ELF-1 (cell line): Measurements from ENCODE around the gene ARAF.

Experiments used
- DNase-seq: peaks from one replicate; pipeline ENCODE4 v3.0.0-alpha.2; 2016; ENCODE audit warnings: low read depth, low spot score

Gene ARAF

DNA sequence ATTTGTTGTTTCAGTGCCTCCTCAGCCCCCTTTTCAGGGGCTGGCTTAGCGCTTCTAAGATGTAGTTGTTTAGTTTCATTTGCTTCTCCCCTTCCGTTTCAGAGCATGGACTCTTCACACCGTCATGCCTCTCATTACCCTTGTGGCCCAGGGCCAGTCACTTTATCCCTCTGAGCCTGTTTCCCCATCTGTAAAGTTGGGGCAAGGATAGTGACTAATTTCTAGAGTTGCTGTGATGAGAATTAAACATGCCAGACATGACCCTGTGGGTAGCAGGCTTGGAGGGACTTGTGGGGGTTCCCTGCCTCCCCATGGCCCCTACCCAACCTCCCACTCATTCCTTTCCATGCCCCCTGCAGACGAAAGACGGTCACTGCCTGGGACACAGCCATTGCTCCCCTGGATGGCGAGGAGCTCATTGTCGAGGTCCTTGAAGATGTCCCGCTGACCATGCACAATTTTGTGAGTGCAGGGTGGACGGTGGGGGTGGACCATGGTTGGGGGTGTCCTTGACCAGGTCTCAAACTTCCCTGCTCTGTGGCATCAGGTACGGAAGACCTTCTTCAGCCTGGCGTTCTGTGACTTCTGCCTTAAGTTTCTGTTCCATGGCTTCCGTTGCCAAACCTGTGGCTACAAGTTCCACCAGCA lies 3.6 kb downstream of the ARAF start:
- DNase-seq, result no peak

DNA sequence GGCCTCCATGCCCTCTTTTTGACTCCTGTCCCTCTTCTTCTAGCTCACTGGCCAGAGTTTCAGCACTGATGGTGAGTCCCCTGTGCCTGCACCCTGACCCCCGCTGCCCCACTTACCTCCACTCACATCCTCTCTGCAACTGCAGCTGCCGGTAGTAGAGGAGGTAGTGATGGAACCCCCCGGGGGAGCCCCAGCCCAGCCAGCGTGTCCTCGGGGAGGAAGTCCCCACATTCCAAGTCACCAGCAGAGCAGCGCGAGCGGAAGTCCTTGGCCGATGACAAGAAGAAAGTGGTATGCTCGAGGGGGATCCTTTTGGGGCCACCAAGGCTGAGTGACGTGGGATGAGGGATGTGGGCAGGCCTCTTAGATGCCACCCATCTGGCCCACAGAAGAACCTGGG lies 5.8 kb downstream of the ARAF start:
- DNase-seq, result no peak

DNA sequence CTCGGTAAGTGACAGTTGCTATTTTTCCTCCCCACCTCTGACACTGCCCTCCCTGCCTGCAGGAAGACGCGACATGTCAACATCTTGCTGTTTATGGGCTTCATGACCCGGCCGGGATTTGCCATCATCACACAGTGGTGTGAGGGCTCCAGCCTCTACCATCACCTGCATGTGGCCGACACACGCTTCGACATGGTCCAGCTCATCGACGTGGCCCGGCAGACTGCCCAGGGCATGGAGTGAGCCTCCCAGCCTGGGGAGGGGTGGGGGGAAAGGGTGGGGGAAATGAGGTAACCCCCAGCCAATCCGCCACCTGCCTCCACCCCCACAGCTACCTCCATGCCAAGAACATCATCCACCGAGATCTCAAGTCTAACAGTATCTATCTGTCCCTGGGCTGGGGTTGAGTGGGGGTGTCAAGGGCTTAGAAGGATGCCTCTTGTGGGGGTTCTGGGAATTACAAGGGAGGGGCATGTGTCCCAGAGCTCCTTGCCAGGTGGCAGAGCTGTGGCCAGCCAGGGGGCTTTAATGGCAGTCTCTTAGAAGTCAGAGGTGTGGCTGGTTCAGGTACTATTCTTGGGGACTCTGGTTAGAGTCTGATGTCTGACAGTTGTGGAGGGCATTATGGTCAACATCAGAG lies 7.8 kb downstream of the ARAF start:
- peak; percentile 69 for DNase-seq

DNA sequence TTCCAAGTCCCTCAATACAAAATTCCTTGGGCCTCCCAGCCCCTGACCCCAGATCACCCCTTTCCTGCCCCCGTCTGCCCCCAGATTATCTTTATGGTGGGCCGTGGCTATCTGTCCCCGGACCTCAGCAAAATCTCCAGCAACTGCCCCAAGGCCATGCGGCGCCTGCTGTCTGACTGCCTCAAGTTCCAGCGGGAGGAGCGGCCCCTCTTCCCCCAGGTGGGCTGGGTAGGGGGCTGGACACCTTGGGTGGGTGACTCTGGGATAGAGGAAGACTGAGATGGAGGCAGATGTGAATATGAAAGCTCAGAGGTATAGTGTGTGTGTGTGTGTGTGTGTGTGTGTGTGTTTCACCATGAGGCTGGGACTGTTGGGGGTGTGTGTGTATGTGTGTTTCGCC lies 9.8 kb downstream of the ARAF start:
- no peak for DNase-seq

DNA sequence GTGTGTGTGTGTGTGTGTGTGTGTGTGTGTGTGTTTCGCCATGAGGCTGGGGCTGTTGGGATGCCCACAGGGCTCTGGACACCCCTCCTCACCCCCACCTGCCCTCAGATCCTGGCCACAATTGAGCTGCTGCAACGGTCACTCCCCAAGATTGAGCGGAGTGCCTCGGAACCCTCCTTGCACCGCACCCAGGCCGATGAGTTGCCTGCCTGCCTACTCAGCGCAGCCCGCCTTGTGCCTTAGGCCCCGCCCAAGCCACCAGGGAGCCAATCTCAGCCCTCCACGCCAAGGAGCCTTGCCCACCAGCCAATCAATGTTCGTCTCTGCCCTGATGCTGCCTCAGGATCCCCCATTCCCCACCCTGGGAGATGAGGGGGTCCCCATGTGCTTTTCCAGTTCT lies 10.2 kb downstream of the ARAF start:
- DNase-seq, result no peak

DNA sequence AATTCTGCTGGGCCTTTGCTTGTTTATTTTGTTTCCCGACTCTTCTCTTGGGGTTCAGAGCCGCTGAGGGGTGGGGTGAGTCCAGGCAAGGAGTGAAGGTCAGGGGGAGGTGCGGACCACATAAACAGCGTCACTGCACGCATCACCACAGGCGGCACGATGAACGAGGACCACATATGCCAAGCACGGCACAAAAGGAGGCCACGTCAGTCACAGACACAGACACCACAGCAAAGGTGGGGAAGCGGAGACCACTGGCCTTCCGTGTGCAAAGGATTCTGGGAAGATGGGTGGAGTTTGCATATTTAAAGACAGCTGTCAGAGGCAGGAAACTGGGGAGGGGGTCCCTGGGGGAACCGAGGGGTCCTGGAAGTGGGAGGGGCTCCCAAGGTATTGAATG lies 10.9 kb downstream of the ARAF start:
- DNase-seq, result no peak

DNA sequence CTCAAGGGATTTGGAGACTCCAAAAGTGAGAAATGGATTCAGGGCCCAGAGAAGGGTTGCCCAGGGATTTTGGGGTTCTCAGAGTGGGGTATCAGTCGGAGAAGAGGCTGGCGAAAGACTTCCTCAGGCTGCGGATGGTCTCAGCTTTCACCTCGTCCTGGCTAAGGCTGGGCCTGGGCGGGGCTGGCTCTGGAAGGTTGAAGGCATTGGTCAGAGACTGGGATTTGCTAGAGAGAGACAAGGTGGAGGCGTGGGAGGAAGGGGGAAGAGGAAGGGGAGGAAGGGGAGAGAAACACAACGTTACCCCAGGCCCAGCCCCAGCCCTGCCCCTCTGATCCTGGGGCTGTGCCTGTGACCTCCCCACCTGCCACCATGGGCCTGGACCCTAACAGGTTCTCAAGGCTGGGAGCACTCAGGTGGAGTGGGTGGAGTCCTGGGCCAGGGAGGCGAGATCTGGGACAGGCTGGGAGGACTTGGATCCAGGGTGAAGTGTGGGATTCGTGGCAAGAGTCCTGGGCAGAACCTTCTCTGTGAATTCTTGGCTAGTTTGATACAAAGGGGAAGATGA lies 11.9 kb downstream of the ARAF start:
- DNase-seq, result no peak

DNA sequence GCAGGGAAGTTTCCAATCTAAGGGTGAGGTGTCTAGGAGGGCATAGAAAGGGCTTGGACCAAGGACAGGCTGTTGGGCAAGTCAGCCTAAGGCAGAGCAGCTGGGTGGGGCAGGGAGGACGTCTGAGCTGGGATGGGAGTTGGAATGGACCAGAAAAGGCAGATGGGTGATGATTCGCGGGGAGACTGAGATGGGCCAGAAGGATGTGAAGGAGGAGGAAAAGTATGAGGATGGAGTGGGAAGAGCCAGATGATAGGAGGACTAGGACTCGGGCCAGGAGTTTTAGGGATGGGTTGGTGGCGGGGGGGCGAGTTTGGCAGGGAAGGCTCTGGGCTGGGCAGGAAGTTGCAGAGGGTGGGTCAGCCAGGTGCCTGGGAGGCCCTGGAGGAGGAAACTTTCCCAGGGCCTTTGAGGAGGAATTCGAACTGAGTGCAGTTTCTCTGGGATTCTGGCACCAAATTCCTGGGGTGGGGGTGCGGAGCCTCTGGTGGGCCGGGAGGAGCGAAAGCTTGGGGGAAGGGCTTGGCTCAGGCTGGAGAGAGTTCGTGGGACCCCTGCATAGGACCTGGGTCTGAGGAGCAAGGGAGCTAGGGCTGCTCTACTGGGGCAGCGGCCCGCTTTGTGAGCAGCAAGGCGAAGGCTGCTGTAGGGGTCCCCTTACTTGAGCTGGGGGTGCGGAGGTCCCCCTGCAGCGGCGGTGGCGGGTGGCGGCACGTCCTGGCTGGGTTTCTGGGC lies 12.5 kb downstream of the ARAF start:
- DNase-seq, result peak; percentile 96

DNA sequence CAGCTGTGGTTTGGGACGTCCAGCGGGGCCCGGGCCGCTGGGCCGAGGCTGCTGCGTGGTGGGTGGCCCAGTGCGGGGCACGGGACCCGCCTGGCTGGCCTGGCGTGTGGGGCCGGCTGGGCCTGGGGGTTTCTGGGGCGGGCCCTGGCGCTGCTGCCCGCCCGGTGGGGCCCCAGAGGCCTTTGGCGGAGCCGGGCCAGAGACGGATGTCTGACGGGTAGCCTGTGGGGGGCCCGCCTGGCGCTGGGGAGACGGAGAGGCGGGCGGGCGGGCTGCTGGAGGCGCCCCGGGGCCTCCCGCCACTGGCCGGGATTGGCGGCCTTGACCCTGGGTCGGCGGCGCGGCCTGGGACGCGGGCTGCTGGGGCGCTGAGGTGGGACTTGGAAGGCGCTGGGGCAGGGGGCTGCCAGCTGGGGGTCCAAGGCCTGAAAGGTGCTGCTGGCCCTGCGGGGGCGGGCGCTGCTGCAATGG lies 13.1 kb downstream of the ARAF start:
- DNase-seq, result no peak

DNA sequence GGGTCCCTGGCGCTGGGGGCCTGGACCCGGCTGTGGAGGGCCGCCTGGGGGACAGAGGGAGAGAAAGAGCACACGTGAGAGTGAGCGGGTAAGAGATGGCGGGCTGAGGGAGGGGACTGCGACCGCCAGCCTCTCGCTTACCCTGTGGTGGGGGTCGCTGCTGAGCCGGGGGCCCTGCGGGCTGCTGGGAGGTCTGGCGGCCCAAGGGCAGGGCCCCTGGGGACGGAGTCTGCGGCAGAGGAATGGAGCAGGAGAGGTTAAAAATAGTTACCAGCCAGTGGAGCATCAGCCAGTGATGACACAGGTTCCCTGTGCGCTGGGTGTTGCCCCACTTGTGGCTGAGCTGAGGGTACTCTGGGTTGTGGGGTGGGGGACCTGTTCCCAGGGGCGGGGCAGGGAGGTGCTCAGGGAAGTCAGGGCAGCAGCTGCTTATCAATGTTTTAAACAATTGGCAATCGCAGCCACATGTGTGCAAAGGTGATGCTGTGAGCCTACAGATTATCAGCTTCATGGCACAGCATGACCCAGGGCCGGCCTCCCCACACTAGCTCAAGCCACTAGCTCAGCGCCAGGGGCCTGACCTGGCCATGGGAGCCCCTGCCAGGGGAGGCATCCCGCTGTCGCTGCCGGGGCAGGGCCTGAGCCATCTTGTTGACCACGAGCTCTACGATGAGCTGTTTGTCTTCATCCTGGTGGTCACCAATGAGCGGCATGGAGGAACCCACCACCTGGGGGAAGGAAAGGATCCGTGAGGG lies 13.7 kb downstream of the ARAF start:
- DNase-seq, result peak; percentile 59

DNA sequence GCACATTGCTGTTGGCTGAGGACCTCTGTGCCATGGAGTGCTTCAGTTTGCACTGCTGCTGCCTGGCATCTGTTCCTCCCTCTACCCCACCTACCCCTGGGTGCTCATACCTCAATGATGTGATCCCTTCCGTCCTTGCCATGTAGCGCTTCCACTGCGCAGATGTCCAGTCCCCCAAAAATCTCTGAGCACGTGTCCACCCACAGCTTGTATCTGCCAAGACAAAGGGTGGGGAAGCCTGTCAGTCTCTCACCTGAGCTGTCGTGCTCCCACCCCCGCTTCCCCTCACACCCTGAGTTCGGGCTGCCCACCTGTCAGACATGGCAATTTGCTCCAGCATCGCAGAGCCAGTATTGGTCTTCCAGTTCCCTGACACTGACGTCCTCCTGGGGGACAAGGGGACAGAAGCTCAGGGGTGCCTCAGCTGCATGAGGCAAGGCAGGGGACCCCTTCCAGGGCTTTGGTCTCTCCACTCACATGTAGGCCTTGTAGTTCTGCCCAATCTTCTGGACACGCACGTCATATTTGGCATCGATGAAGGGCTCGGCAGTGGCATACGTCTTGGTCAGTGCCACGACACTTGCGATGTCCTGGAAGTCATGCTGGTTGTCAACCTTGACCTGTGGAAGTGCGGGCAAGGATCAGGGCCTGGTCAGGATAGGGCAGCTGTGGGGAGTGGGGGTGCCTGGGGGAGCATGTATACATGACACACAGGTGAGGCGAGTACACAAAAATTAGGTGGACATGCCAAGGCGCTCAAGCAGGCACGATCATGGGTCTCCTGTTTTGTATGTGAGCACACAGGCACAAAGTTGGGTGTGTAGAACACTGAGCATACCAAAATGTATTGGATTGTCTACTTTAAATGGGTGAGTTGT lies 15.3 kb downstream of the ARAF start:
- DNase-seq, result no peak

DNA sequence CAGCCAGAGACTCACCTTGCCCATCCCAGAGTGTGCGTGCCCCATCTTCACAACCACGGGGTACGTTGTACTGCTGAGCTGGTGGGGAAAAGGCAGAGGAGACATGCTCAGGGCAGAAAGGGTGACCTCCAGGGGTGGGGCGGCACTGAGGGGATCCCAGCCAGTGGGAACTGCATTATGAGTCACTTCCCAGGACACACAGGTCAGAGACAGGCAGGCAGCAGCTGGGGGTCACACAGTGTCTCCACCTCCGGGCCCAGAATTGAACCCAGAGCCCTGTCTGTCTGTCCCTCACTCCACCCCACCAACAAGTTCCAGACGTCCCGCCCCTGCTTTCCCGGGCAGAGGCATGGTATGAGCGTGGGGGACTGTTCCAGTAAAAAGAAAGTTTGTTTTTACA lies 16.4 kb downstream of the ARAF start:
- no peak for DNase-seq

DNA sequence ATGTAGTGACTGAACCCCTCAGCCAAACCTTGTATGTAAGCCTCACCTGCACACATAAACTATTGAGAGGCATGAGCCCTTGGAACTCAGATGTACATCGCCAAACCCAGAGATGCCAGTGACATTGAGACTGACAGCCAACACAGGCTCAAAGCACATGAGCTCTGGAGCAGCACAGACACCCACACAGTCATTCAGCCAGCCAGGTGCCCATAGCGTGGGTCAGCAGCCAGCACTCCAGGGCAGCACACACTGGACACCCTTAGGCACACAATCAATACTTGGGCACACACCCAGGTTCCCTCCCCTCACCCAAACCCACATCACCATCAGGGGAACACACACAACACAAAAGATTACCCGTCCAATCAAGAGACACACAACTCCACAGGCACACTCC lies 16.9 kb downstream of the ARAF start:
- DNase-seq, result no peak

DNA sequence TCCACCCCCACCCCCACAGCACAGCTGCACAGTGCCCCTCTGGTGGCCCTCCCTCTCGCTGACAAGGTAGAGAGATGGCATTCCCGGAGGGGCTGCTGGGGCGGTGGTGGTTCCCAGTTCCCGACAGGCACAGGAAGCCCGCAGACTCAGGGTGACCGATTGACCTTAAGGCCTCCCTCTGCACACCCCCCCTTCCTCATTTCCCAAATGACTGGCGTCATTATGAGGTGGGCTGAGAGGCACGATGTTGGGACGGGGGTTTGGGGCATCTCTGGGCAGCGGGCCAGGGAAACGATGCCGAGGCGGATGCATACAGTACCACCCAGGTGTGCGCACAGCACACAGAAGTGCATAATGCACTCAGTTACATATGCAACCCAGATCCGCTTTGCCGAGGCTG lies 17.7 kb downstream of the ARAF start:
- no peak for DNase-seq

DNA sequence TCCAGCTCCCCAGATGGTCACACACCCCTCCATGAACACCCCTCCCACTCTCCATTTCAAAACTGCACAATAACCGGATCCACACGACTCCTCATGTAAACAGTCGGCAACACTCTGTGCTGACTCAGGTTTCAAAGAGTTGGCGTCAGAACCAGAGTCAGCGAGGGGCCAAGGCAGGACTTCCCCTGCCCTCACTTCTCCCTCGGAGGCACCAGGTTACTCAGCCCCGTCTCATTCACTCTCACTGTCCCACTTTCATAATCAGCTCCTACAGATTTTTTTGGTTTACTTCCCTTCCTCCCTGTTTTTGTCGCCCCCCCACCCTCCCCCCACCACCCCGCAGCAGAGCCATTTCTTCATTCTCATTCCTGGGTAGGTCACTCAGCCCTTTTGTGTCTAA lies 18.5 kb downstream of the ARAF start:
- no peak for DNase-seq

DNA sequence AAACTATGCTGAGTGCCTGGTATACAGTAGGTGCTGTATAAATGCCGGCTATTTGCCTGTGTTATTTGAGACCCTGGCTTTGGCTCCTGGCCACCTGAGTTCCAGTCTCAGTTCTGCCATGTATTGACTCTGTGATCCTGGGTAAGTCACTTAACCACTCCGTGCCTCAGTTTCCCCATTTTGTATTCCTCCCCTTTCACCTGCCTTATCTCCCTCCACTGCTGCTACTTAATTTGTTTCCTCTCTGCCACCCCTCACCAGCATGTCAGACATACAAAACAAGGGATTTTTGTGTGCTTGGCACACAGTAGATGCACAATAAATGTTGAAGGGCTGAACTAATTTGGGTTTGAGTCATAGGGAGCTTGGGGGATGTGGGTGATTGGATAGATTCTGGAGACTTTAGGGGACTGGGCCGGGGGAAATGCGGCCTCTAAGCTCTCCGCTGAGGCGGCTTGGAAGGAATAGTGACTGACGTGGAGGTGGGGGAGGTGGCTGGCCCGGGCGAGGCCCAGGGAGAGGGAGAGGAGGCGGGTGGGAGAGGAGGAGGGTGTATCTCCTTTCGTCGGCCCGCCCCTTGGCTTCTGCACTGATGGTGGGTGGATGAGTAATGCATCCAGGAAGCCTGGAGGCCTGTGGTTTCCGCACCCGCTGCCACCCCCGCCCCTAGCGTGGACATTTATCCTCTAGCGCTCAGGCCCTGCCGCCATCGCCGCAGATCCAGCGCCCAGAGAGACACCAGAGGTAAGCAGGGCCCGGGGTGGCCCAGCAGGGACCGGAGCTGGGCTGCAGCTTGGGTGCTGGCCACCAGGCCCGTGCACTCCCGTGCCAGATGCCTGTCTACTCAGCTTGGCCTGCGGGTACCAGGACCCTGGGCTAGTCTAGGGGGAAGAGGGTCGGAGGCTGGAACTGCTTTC lies 21.0 kb downstream of the ARAF start, which contains the start of gene TIMP1:
Gene TIMP1, plus strand, starts transcription at position 706 of the 917 bp plus-strand sequence. CDS start 980 bp downstream, outside the sequence.
- DNase-seq, result peak; percentile 95

DNA sequence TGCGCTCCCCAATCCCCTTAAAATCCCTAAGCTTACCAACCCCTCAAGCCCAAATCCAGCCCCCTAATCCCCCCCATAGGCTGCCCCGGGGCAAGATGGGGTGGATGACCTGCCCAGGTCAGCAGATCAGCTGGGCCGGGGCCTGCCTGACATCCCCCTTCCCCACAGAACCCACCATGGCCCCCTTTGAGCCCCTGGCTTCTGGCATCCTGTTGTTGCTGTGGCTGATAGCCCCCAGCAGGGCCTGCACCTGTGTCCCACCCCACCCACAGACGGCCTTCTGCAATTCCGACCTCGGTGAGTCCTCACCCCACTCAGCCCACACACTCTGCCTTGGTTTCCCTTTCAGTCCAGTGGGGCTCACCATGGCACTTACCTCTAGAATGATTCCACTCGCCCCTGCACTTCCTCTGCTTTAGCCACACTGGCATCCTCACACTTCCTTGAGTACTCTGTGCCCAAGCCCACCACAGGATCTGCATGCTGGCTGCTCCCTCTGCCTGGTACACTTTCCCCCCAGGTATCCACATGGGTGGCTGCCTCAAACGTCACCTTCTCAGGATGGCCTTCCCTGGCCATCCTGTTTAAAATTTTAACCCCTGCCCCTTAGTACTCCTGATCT lies 22.3 kb downstream of the ARAF start:
- DNase-seq, result no peak

DNA sequence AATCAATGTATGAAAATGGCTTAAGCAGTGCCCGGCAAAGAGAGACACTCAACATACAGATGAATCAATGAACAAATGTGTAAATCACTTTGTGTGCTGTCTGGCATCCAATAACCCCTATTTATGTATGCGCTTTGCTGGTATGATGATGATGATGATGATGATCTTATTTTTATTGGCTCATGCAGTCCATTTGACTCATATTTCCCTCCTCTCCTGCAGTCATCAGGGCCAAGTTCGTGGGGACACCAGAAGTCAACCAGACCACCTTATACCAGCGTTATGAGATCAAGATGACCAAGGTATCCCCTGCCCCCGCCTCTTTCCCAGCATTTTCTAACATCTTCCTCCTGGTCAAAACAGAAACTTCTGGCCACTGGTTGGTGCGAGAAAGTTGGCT lies 23.7 kb downstream of the ARAF start:
- no peak for DNase-seq

DNA sequence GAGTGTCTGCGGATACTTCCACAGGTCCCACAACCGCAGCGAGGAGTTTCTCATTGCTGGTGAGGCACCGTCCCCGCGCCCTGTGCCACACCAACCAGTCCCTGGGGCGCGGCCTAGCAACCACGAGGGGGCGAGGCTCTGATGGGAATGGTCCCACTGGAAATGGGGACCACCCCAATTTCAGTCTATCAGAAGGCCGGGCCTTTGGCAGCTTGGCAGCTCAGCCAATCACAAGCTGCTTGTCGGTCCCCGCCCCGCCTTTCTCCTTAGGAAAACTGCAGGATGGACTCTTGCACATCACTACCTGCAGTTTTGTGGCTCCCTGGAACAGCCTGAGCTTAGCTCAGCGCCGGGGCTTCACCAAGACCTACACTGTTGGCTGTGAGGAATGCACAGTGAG lies 24.3 kb downstream of the ARAF start:
- DNase-seq, result no peak
